ENCODE measurements around the gene INIP.

GRCh38 chr9:112712678-112713077 lies 5.2 kb downstream of the INIP start:
- TF ChIP-seq POLR2AphosphoS5 (IDR thresholded peaks at IDR 0.05) (no peak), CTCF (IDR thresholded peaks at IDR 0.05) (no peak)

All from gastroesophageal sphincter (tissue), 3 donors.